Astrocyte of the spinal cord (primary cell): ENCODE data around the gene TASP1.

Experiments
- DNase-seq: peaks from one replicate; pipeline ENCODE4 v3.0.0; 2011; ENCODE audit warnings: low read depth, low spot score
- H3K4me3 ChIP-seq: 2 replicates; pipeline ENCODE4 v1.5.1; 2011; ENCODE audit warnings: low read depth, mild to moderate bottlenecking, low read length, moderate library complexity
- CTCF ChIP-seq: IDR thresholded peaks from 2 replicates; pipeline ENCODE4 v1.5.1; 2012; ENCODE audit warnings: low read depth, mild to moderate bottlenecking, low read length, inconsistent platforms
- in situ Hi-C: cut with HindIII; loops from 2 replicates; pipeline ENCODE4 v1.10.0; 2017; ENCODE audit warnings: low sequenced_read_pairs

Gene TASP1

GRCh38 chr20:13424174-13424833 is 214.4 kb downstream of the TASP1 start:
- no peak for DNase-seq
- in situ Hi-C loops: no loop called here
- TF ChIP-seq CTCF: no peak
- no peak overlapping the region for H3K4me3 ChIP-seq

- in situ Hi-C loops: no loop called here
- no peak for DNase-seq
- no peak overlapping the region for H3K4me3 ChIP-seq
- no peak for TF ChIP-seq CTCF
These were observed 215.1 kb downstream of the TASP1 start for GRCh38 chr20:13423472-13424173.

- no peak for TF ChIP-seq CTCF
- H3K4me3 ChIP-seq: no peak overlapping the region
- DNase-seq: no peak
- in situ Hi-C loops: no loop called here
These were observed 216.1 kb downstream of the TASP1 start for GRCh38 chr20:13422637-13423036.

- no peak for DNase-seq
- H3K4me3 ChIP-seq: no peak overlapping the region
- no peak for TF ChIP-seq CTCF
- in situ Hi-C loops: no loop called here
These were observed 218.1 kb downstream of the TASP1 start for GRCh38 chr20:13420625-13421024.

DNA sequence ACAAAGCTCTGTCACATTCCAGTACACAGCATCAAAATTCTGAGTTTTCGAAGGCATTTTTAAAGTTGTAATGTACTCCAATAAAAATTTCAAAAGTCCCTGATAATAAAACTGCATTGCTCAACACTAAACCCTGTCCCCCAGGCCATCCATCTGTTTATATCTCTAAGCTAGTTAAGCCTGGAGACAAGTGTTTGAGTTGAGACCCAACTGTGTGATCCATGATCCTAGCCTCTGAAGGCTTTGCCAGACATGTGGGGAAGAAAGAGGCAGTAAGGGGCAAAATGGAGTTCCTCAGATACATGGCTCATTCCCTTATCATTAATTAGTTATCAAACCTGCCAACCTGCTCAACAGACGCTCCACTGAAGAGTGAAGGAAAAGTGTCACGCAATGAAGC is 219.3 kb downstream of the TASP1 start:
- no peak for TF ChIP-seq CTCF
- no peak overlapping the region for H3K4me3 ChIP-seq
- in situ Hi-C loops: no loop called here
- no peak for DNase-seq

DNA sequence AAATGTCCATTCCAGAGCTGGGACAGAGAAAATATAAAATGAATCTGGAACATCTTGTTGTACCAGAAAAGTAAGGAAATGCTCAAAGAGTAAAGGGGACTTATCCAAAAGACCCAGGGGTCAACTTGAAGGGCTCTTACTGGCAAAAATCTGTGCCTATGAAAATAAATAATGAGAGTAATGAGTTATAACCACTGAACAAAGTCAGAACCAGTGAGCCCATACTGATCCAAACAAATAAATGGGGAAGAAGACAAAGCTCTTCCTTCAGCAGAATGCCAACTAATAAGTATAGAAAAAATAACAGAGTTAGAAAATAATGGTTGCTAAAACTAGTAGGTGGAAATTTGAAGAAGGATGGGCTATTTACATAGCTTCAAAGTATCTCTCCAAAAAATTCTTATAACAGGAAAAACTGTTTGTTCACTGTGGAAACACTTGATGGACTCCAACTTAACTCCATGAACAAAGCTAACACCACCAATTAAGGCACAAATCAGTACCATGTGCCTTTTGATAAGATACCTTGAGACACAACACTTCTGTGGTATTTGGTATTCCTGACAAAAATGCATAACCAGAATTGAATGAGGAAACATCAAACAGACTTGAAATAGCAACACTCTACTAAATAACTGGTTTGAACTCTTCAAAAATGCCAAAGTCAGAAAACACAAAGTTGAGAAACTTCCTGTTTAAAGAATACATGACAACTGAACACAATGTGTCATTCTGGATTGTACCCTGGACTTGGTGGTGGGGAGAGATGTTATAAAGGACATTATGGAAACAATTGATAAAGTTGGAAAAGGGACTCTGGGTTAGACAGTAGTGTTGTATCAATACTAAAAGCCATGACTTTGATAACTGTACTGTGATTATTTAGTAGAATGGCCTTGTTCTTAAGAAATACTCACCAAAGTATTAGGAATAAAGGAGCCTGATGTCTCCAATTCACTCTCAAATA is 220.2 kb downstream of the TASP1 start:
- TF ChIP-seq CTCF: no peak
- DNase-seq: no peak
- no peak overlapping the region for H3K4me3 ChIP-seq
- in situ Hi-C loops: no loop called here
